ENCODE results near the gene SH2D4B. TPM values are rescaled to one million over a fixed set of nuclear protein-coding genes. Genes with fewer than 3 reads are reported as not detected.

The SH2D4B gene
- polyA plus RNA-seq, 1 donor from 2014 or later = 1.4 TPM

DNA sequence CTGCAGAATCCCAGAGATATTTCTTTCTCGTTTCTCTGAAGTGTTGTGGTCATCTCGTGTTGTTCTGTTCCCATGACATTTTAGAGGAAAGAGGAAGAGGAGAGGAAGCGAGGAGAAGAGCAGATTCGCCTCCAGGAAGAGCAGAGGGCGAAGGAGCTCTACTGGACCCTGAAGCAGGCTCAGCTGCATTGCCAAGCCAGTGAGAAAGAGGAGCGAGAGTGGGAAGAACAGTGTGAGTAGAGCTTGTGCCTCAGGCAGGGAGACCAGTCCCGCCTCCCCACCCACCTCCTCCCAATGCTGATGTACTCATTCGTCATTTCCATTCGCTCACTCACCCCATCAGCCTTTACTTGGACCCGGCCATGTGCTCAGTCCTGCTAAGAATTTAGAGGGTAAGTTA is 50.8 kb downstream of the SH2D4B start:
- Histone ChIP-seq H3K79me2 (replicated peaks; ENCODE audit: insufficient read depth, low read length) (no peaks in the 10 kb centered on the region), H4K20me1 (ENCODE audit: insufficient read depth) (no peaks in the 10 kb centered on the region), H3K27me3 (ENCODE audit: insufficient read depth, low read depth, low read length) (no peaks in the 10 kb centered on the region), H3K9me3 (ENCODE audit: low read length) (no peaks in the 10 kb centered on the region), H3K27ac (ENCODE audit: low read length) (no peak overlapping the region), H2AFZ (ENCODE audit: low read depth, low read length) (no peak overlapping the region), H3K9ac (ENCODE audit: low read length) (no peak overlapping the region), H3F3A (ENCODE audit: insufficient read depth, low read length, poor library complexity, severe bottlenecking) (no peaks in the 10 kb centered on the region), H3K4me3 (ENCODE audit: low read length) (no peak overlapping the region), H3K4me2 (ENCODE audit: low read length) (no peak overlapping the region), H3K36me3 (ENCODE audit: insufficient read depth, low read length) (no peaks in the 10 kb centered on the region), H3K9me2 (ENCODE audit: insufficient read depth, low read length) (no peaks in the 10 kb centered on the region)
- TF ChIP-seq, protein P1, sequence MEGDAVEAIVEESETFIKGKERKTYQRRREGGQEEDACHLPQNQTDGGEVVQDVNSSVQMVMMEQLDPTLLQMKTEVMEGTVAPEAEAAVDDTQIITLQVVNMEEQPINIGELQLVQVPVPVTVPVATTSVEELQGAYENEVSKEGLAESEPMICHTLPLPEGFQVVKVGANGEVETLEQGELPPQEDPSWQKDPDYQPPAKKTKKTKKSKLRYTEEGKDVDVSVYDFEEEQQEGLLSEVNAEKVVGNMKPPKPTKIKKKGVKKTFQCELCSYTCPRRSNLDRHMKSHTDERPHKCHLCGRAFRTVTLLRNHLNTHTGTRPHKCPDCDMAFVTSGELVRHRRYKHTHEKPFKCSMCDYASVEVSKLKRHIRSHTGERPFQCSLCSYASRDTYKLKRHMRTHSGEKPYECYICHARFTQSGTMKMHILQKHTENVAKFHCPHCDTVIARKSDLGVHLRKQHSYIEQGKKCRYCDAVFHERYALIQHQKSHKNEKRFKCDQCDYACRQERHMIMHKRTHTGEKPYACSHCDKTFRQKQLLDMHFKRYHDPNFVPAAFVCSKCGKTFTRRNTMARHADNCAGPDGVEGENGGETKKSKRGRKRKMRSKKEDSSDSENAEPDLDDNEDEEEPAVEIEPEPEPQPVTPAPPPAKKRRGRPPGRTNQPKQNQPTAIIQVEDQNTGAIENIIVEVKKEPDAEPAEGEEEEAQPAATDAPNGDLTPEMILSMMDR (IDR thresholded peaks at IDR 0.05; ENCODE audit: poor library complexity, severe bottlenecking) = no peak
- TF ChIP-seq RAD21 (conservative IDR thresholded peaks at IDR 0.05) (no peak), EP300 (conservative IDR thresholded peaks at IDR 0.05; ENCODE audit: poor library complexity, severe bottlenecking) (no peak), POLR2AphosphoS5 (IDR thresholded peaks at IDR 0.05) (no peak), SMC3 (conservative IDR thresholded peaks at IDR 0.05; ENCODE audit: poor library complexity) (no peak), REST (IDR thresholded peaks at IDR 0.05; ENCODE audit: borderline replicate concordance) (no peak), EZH2 (IDR thresholded peaks at IDR 0.05; ENCODE audit: borderline replicate concordance, insufficient read depth, low read length, poor library complexity, severe bottlenecking) (no peak), MXI1 (conservative IDR thresholded peaks at IDR 0.05; ENCODE audit: poor library complexity, severe bottlenecking) (no peak), TAF1 (IDR thresholded peaks at IDR 0.05; ENCODE audit: low read depth) (no peak)

DNA sequence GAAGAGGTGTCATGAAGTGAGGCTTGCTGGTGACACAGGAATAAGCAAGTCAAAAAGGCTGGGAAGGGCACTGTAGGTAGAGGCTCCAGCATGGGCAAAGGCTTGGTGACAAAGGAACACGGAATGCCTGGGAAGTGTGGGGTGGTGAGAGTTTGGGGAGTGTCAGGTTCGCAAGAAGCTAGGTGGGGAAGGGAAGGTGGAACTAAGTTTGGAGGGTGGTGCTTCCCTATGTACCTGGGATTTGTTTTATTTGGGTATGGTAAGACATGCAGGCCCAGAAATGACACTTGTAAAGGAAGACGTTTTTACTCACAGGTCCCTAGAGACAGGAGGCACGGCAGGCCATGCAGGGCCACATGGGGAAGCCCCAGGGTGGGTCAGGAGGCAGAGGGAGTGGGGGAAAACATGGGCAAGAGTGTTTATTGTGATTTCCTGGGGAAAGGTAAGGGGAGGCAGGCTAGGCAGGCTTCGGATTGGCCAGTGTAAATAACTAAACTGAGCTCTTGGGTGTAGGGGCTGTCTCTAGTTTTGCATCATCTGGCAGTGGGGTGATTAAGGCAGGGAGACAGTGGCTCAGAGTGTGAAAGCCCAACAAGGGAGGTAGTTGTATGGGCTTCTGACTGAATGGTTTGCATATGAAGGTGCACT is 52.1 kb downstream of the SH2D4B start:
- H3K4me3 ChIP-seq (ENCODE audit: low read length) = no peak overlapping the region
- no peaks in the 10 kb centered on the region for H3K27me3 ChIP-seq (ENCODE audit: insufficient read depth, low read depth, low read length)
- no peaks in the 10 kb centered on the region for H3K9me3 ChIP-seq (ENCODE audit: low read length)
- no peak overlapping the region for H3K27ac ChIP-seq (ENCODE audit: low read length)
- H3K9ac ChIP-seq (ENCODE audit: low read length) = no peak overlapping the region
- H3F3A ChIP-seq (ENCODE audit: insufficient read depth, low read length, poor library complexity, severe bottlenecking) = no peaks in the 10 kb centered on the region
- no peaks in the 10 kb centered on the region for H3K9me2 ChIP-seq (ENCODE audit: insufficient read depth, low read length)
- H4K20me1 ChIP-seq (ENCODE audit: insufficient read depth) = no peaks in the 10 kb centered on the region
- H3K36me3 ChIP-seq (ENCODE audit: insufficient read depth, low read length) = no peaks in the 10 kb centered on the region
- no peak overlapping the region for H2AFZ ChIP-seq (ENCODE audit: low read depth, low read length)
- TF ChIP-seq SMC3 (conservative IDR thresholded peaks at IDR 0.05; ENCODE audit: poor library complexity) (no peak), TAF1 (IDR thresholded peaks at IDR 0.05; ENCODE audit: low read depth) (no peak), RAD21 (conservative IDR thresholded peaks at IDR 0.05) (no peak), EZH2 (IDR thresholded peaks at IDR 0.05; ENCODE audit: borderline replicate concordance, insufficient read depth, low read length, poor library complexity, severe bottlenecking) (no peak), EP300 (conservative IDR thresholded peaks at IDR 0.05; ENCODE audit: poor library complexity, severe bottlenecking) (no peak), POLR2AphosphoS5 (IDR thresholded peaks at IDR 0.05) (no peak), REST (IDR thresholded peaks at IDR 0.05; ENCODE audit: borderline replicate concordance) (no peak), MXI1 (conservative IDR thresholded peaks at IDR 0.05; ENCODE audit: poor library complexity, severe bottlenecking) (no peak)
- TF ChIP-seq, protein P1 (IDR thresholded peaks at IDR 0.05; ENCODE audit: poor library complexity, severe bottlenecking) = no peak
- no peaks in the 10 kb centered on the region for H3K79me2 ChIP-seq (replicated peaks; ENCODE audit: insufficient read depth, low read length)
- no peak overlapping the region for H3K4me2 ChIP-seq (ENCODE audit: low read length)
